H1 (cell line): ENCODE data around the gene SOX6. TPM values are rescaled to one million over a fixed set of nuclear protein-coding genes. Genes with fewer than 3 reads are reported as not detected.

Source experiments
- CTCF ChIA-PET: fragments of 300-600 bp; sonication (Branson Sonifier 250); formaldehyde crosslinking; loops from one replicate; lab custom pipeline; 2021; ENCODE audit not compliant: partially characterized antibody; lab: Charles Lee
- POLR2A ChIA-PET: fragments of 300-600 bp; sonication (Branson Sonifier 250); formaldehyde crosslinking; loops from one replicate; lab custom pipeline; 2021; ENCODE audit warnings: inconsistent platforms; ENCODE audit not compliant: partially characterized antibody; lab: Charles Lee
- DNase-seq, 2 experiments: peaks; one replicate each; pipeline versions ENCODE4 v3.0.0 to v3.0.0-alpha.2; 2010 to 2022; ENCODE audit warnings: low spot score in 2 of 2, low read depth in 1 of 2, mixed read lengths in 1 of 2
- FAIRE-seq: peaks from 2 replicates; lab custom pipeline; 2011; peaks lifted over from hg19 to GRCh38; lab: Jason Lieb, UNC
- H2AFZ ChIP-seq: 2 replicates; pipeline ENCODE4 v1.8.1; 2012; ENCODE audit warnings: low read length, inconsistent platforms
- H2AK5ac ChIP-seq: 2 replicates; pipeline ENCODE4 v1.6.1; 2013; ENCODE audit warnings: low read depth, low read length
- H2BK120ac ChIP-seq: replicated peaks from 2 replicates; pipeline ENCODE3; 2013; ENCODE audit warnings: low read depth, low read length, inconsistent platforms
- H2BK12ac ChIP-seq: 2 replicates; pipeline ENCODE4 v1.6.1; 2013; ENCODE audit warnings: low read depth, low read length
- H2BK15ac ChIP-seq: 2 replicates; pipeline ENCODE4 v1.6.1; 2013; ENCODE audit warnings: low read length
- H2BK20ac ChIP-seq: 2 replicates; pipeline ENCODE4 v1.6.1; 2013; ENCODE audit warnings: low read length
- H2BK5ac ChIP-seq: 2 replicates; pipeline ENCODE4 v1.6.1; 2013; ENCODE audit warnings: low read depth, low read length
- H3K14ac ChIP-seq: 2 replicates; pipeline ENCODE4 v1.6.1; 2013; ENCODE audit warnings: inconsistent platforms; ENCODE audit not compliant: insufficient read length
- H3K18ac ChIP-seq: 2 replicates; pipeline ENCODE4 v1.6.1; 2013; ENCODE audit warnings: low read length; ENCODE audit errors: extremely low read depth
- H3K23ac ChIP-seq: 2 replicates; pipeline ENCODE4 v1.6.1; 2013; ENCODE audit warnings: inconsistent platforms; ENCODE audit not compliant: insufficient read length
- H3K23me2 ChIP-seq: 2 replicates; pipeline ENCODE4 v1.6.1; 2013; ENCODE audit warnings: low read depth, low read length
- H3K27ac ChIP-seq: 2 replicates; pipeline ENCODE4 v1.6.1; 2011; ENCODE audit warnings: low read depth, low read length, inconsistent platforms
- H3K27me3 ChIP-seq, 4 experiments: replicated peaks in 1 of 4; 1 replicate in 1 of 4; 2 replicates in 3 of 4; pipeline versions ENCODE4 v1.6.1 to v1.8.1; 2011 to 2013; ENCODE audit warnings: low read length in 3 of 4, mild to moderate bottlenecking in 3 of 4, inconsistent platforms in 2 of 4, mixed read lengths in 2 of 4, moderate library complexity in 1 of 4; ENCODE audit not compliant: control insufficient read depth in 3 of 4, insufficient read depth in 3 of 4; ENCODE audit errors: extremely low read depth in 1 of 4
- H3K36me3 ChIP-seq, 4 experiments: 2 replicates each; pipeline versions ENCODE4 v1.6.1 to v1.8.1; 2011 to 2013; ENCODE audit warnings: mild to moderate bottlenecking in 4 of 4, low read length in 3 of 4, moderate library complexity in 2 of 4, control low read depth in 1 of 4, inconsistent platforms in 1 of 4; ENCODE audit not compliant: insufficient read depth in 4 of 4, control insufficient read depth in 2 of 4
- H3K4ac ChIP-seq: replicated peaks from 2 replicates; pipeline ENCODE3; 2013; ENCODE audit warnings: low read length, low read depth, mixed read lengths, inconsistent platforms; ENCODE audit not compliant: insufficient read length
- H3K4me1 ChIP-seq, 4 experiments: replicated peaks in 1 of 4; 1 replicate in 1 of 4; 2 replicates in 3 of 4; pipeline versions ENCODE4 v1.6.1 to v1.8.1; 2011 to 2013; ENCODE audit warnings: low read length in 3 of 4, inconsistent platforms in 2 of 4, mixed read lengths in 1 of 4; ENCODE audit not compliant: insufficient read depth in 4 of 4, control insufficient read depth in 3 of 4
- H3K4me2 ChIP-seq, 2 experiments: 2 replicates each; pipeline versions ENCODE4 v1.6.1 to v1.8.1; 2011 to 2013; ENCODE audit warnings: low read depth in 2 of 2, low read length in 2 of 2, control low read depth in 1 of 2, inconsistent platforms in 1 of 2, mild to moderate bottlenecking in 1 of 2; ENCODE audit not compliant: insufficient read depth in 1 of 2
- H3K4me3 ChIP-seq, 4 experiments: fragments of 200-600, 300-600 bp in 1 of 4; sonication (generic), shearing (Covaris generic), sonication (Bioruptor Twin) in 1 of 4; 2 replicates each; pipeline versions ENCODE4 v1.5.1 to v1.8.1; 2011 to 2016; ENCODE audit warnings: low read length in 4 of 4, low read depth in 3 of 4, control low read depth in 2 of 4, inconsistent platforms in 2 of 4, mild to moderate bottlenecking in 2 of 4, mixed read lengths in 1 of 4, moderate library complexity in 1 of 4; ENCODE audit not compliant: insufficient read depth in 2 of 4; ENCODE audit errors: extremely low read depth in 1 of 4
- H3K56ac ChIP-seq: replicated peaks from 2 replicates; pipeline ENCODE3; 2013; ENCODE audit warnings: low read depth, mild to moderate bottlenecking, mixed read lengths, low read length, inconsistent platforms; ENCODE audit not compliant: insufficient read length
- H3K79me1 ChIP-seq: 2 replicates; pipeline ENCODE4 v1.6.1; 2013; ENCODE audit warnings: low read depth, low read length, control low read depth
- H3K79me2 ChIP-seq, 2 experiments: 2 replicates each; pipeline versions ENCODE4 v1.6.1 to v1.8.1; 2012 to 2013; ENCODE audit warnings: low read length in 2 of 2, mild to moderate bottlenecking in 2 of 2, inconsistent platforms in 1 of 2; ENCODE audit not compliant: insufficient read depth in 2 of 2, control insufficient read depth in 1 of 2
- H3K9ac ChIP-seq, 4 experiments: replicated peaks in 1 of 4; 1 replicate in 1 of 4; 2 replicates in 3 of 4; pipeline versions ENCODE4 v1.6.1 to v1.8.1; 2011 to 2013; ENCODE audit warnings: low read depth in 3 of 4, low read length in 3 of 4, control low read depth in 2 of 4, mild to moderate bottlenecking in 2 of 4, moderate library complexity in 2 of 4, inconsistent platforms in 1 of 4; ENCODE audit errors: extremely low read depth in 1 of 4
- H3K9me3 ChIP-seq, 2 experiments: 2 replicates each; pipeline versions ENCODE4 v1.6.1 to v1.8.1; 2012 to 2013; ENCODE audit warnings: mild to moderate bottlenecking in 2 of 2, moderate library complexity in 2 of 2, control low read depth in 1 of 2, inconsistent platforms in 1 of 2, low read depth in 1 of 2, low read length in 1 of 2, mixed read lengths in 1 of 2; ENCODE audit not compliant: insufficient read depth in 2 of 2
- H4K20me1 ChIP-seq, 2 experiments: replicated peaks in 1 of 2; 2 replicates each; pipeline versions ENCODE3 to v1.8.1; 2011 to 2013; ENCODE audit warnings: inconsistent platforms in 2 of 2, low read length in 2 of 2, mild to moderate bottlenecking in 1 of 2; ENCODE audit not compliant: insufficient read depth in 2 of 2, control insufficient read depth in 1 of 2
- H4K5ac ChIP-seq: 2 replicates; pipeline ENCODE4 v1.6.1; 2013; ENCODE audit warnings: low read length, low read depth, mixed read lengths, inconsistent platforms; ENCODE audit not compliant: insufficient read length
- H4K8ac ChIP-seq: 2 replicates; pipeline ENCODE4 v1.8.0; 2013; ENCODE audit warnings: mild to moderate bottlenecking, moderate library complexity, low read length, inconsistent platforms; ENCODE audit not compliant: insufficient read depth; ENCODE audit errors: extremely low read depth
- H4K91ac ChIP-seq: replicated peaks from 2 replicates; pipeline ENCODE3; 2013; ENCODE audit warnings: low read length, mixed read lengths, inconsistent platforms; ENCODE audit not compliant: insufficient read length
- NANOG ChIP-seq: IDR thresholded peaks from 2 replicates; pipeline ENCODE4 v1.6.1; 2011; ENCODE audit warnings: low read length, low read depth, mild to moderate bottlenecking, inconsistent platforms; ENCODE audit not compliant: insufficient read depth, poor library complexity, severe bottlenecking
- WGBS, 2 experiments: shearing (Covaris generic) in 1 of 2; methylation state at CpG; one replicate each; pipeline versions ENCODE4 v1.1.6 to v1.1.7; 2013 to 2015; ENCODE audit warnings: low lambda C conversion rate in 2 of 2, mixed read lengths in 2 of 2, inconsistent platforms in 1 of 2, low coverage in 1 of 2, missing lambda C conversion rate in 1 of 2; ENCODE audit not compliant: insufficient replicate concordance in 2 of 2, insufficient coverage in 1 of 2, insufficient read length in 1 of 2; ENCODE audit errors: extremely low coverage in 1 of 2, missing lambda C conversion rate in 1 of 2; 5-methylcytosine and 5-hydroxymethylcytosine counted together
- polyA plus RNA-seq, 7 experiments: library from polyadenylated mRNA; depleted of rRNA in 3 of 7; stranded (reverse) in 5 of 7; unstranded in 2 of 7; fragments of >200 nt in 5 of 7; fragments of 200-250 nt in 2 of 7; gene quantifications; 1 replicate in 5 of 7; 2 replicates in 1 of 7; 4 replicates in 1 of 7; pipeline versions ENCODE4 v1.2.1 to v1.2.3, GENCODE V29; 2011 to 2013; ENCODE audit warnings: missing spikeins in 2 of 7, mixed read lengths in 2 of 7
- total RNA-seq: library from RNA; stranded (reverse); fragmentation: NEBNext Ultra II Directional; extraction: Animal tissue kit (Norgen Biotek cat#: 25700); gene quantifications from 2 replicates; pipeline ENCODE4 v1.2.1, GENCODE V29; 2021

SOX6 gene
- total and polyA plus RNA-seq, 2 of the 8 experiments (the other 6 are each of a cell fraction or from before 2014, with no cell fraction given) = 0.09 TPM; not detected in 1

DNA sequence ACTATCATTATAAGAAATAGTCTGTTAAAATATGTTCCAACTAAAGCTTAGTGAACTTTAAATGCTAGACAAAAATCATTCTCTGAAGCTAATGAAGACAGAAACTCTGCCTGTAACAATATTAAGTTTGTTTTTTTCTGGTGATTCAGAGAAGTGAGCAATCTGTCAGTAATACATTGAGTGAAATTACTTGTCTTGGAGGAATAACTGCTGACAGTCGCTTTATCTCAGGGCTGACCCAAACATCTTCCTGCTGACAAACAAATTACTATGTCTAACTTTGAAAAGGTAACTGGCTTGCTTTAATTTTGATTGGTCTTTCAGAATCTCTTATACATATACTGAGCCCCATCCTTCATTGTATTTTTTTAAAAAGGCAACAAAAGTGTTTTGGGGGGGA lies 264.5 kb downstream of the SOX6 start:
- no peak overlapping the region for H3K23ac ChIP-seq
- no peak for TF ChIP-seq NANOG
- H3K36me3 ChIP-seq = no peaks in the 10 kb centered on the region
- no peak overlapping the region for H2BK20ac ChIP-seq
- H2BK12ac ChIP-seq = no peak overlapping the region
- no peaks in the 10 kb centered on the region for H3K79me1 ChIP-seq
- ChIA-PET CTCF (interaction anchor here (0.8 kb wide), 1 partner anchor 102 kb away, joined by 3 read pairs; no protein-coding TSS in a partner anchor), POLR2A (no interaction called here)
- no peaks in the 10 kb centered on the region for H3K79me2 ChIP-seq
- H3K56ac ChIP-seq = no peak overlapping the region
- no peak overlapping the region for H4K91ac ChIP-seq
- no peaks in the 10 kb centered on the region for H3K23me2 ChIP-seq
- H2BK5ac ChIP-seq = no peak overlapping the region
- H3K14ac ChIP-seq = no peak overlapping the region
- peaks cover 0 to 4% (median under 1%) of the 10 kb centered on the region in 4 experiments; a peak in 2 of 7 replicates for H3K4me1 ChIP-seq
- no peak overlapping the region for H4K8ac ChIP-seq
- H3K18ac ChIP-seq = no peak overlapping the region
- FAIRE-seq = no peak
- no peaks in the 10 kb centered on the region for H4K20me1 ChIP-seq
- no peaks in the 10 kb centered on the region for H3K27me3 ChIP-seq
- no peak overlapping the region for H3K27ac ChIP-seq
- no peak overlapping the region for H3K4me2 ChIP-seq
- no peak overlapping the region for H2BK15ac ChIP-seq
- no peak overlapping the region for H2BK120ac ChIP-seq
- no peak overlapping the region for H2AK5ac ChIP-seq
- WGBS, 2 experiments = 87% methylated on average over 1 of the region's 1 CpG; no CpG with 5 or more reads in 1 of the 2 experiments
- no peak overlapping the region for H4K5ac ChIP-seq
- H2AFZ ChIP-seq = no peak overlapping the region
- no peak for DNase-seq
- H3K9me3 ChIP-seq = no peaks in the 10 kb centered on the region
- H3K4ac ChIP-seq = no peak overlapping the region
- no peak overlapping the region for H3K4me3 ChIP-seq
- H3K9ac ChIP-seq = no peak overlapping the region
